CD4-positive, alpha-beta T cell treated with Interleukin-2 at 100 ng/mL for 4 hours (primary cell): ENCODE measurements around the gene KLF3.

Experiments
- DNase-seq: peaks from one replicate; pipeline ENCODE4 v3.0.0-alpha.2; 2020; ENCODE audit warnings: low spot score

The KLF3 gene

GRCh38 chr4:38674258-38675144, 10.5 kb downstream of the KLF3 start:
- DNase-seq = no peak

GRCh38 chr4:38675146-38676121, 11.4 kb downstream of the KLF3 start:
- peak; percentile 89 for DNase-seq

- no peak for DNase-seq
These were observed 13.0 kb downstream of the KLF3 start for GRCh38 chr4:38676986-38677385.

GRCh38 chr4:38677441-38677840, 13.4 kb downstream of the KLF3 start:
- no peak for DNase-seq

GRCh38 chr4:38678078-38678477, 14.1 kb downstream of the KLF3 start:
- no peak for DNase-seq

GRCh38 chr4:38679921-38680320, 15.9 kb downstream of the KLF3 start:
- DNase-seq = no peak

GRCh38 chr4:38681281-38681991, 17.4 kb downstream of the KLF3 start:
- DNase-seq = no peak

GRCh38 chr4:38682336-38682735, 18.3 kb downstream of the KLF3 start:
- DNase-seq = no peak

GRCh38 chr4:38683276-38683675, 19.3 kb downstream of the KLF3 start:
- no peak for DNase-seq

GRCh38 chr4:38684271-38684670, 20.3 kb downstream of the KLF3 start:
- no peak for DNase-seq

GRCh38 chr4:38684951-38685844, 21.2 kb downstream of the KLF3 start:
- DNase-seq = no peak

- DNase-seq = no peak
These were observed 22.7 kb downstream of the KLF3 start for GRCh38 chr4:38686682-38687081.

- DNase-seq = no peak
These were observed 23.6 kb downstream of the KLF3 start for GRCh38 chr4:38687571-38688011.

GRCh38 chr4:38688676-38689355, 24.8 kb downstream of the KLF3 start:
- DNase-seq = no peak

GRCh38 chr4:38691251-38692008, 27.4 kb downstream of the KLF3 start:
- DNase-seq = no peak

GRCh38 chr4:38692421-38692820, 28.4 kb downstream of the KLF3 start:
- no peak for DNase-seq

GRCh38 chr4:38693569-38693968, 29.6 kb downstream of the KLF3 start:
- DNase-seq = no peak

- no peak for DNase-seq
These were observed 30.3 kb downstream of the KLF3 start for GRCh38 chr4:38694330-38694729.

- DNase-seq = no peak
These were observed 31.8 kb downstream of the KLF3 start for GRCh38 chr4:38695809-38696208.

GRCh38 chr4:38696697-38697096, 32.7 kb downstream of the KLF3 start:
- DNase-seq = no peak
